Keratinocyte (primary cell): ENCODE results near the gene IFNW1. TPM values are rescaled to one million over a fixed set of nuclear protein-coding genes. Genes with fewer than 3 reads are reported as not detected.
A peak's percentile ranks its signal among the peaks of the same experiment; 100 is the strongest.

ENCODE experiments used
- DNase-seq: peaks from one replicate; pipeline ENCODE4 v3.0.0-alpha.2; 2011; ENCODE audit warnings: low read depth, missing footprints, low spot score
- FAIRE-seq: peaks from 2 replicates; lab custom pipeline; 2011; peaks lifted over from hg19 to GRCh38; lab: Jason Lieb, UNC
- H2AFZ ChIP-seq: 2 replicates; pipeline ENCODE4 v1.6.0; 2012; ENCODE audit warnings: low read length, control low read depth, inconsistent platforms; ENCODE audit not compliant: control insufficient read depth
- H3K27ac ChIP-seq: 2 replicates; pipeline ENCODE4 v1.5.1; 2011; ENCODE audit warnings: low read length; ENCODE audit not compliant: control insufficient read depth, insufficient read depth
- H3K27me3 ChIP-seq: 3 replicates; pipeline ENCODE4 v1.6.0; 2011; ENCODE audit warnings: low read length; ENCODE audit not compliant: control insufficient read depth, insufficient read depth; ENCODE audit errors: extremely low read depth
- H3K36me3 ChIP-seq, 2 experiments: 2 replicates in 1 of 2; 3 replicates in 1 of 2; pipeline ENCODE4 v1.5.1; 2011; ENCODE audit warnings: low read length in 2 of 2, mild to moderate bottlenecking in 1 of 2; ENCODE audit not compliant: control insufficient read depth in 2 of 2, insufficient read depth in 2 of 2; ENCODE audit errors: extremely low read depth in 1 of 2
- H3K4me1 ChIP-seq: 3 replicates; pipeline ENCODE4 v1.5.1; 2011; ENCODE audit warnings: low read length; ENCODE audit not compliant: control insufficient read depth, insufficient read depth; ENCODE audit errors: extremely low read depth
- H3K4me2 ChIP-seq: 3 replicates; pipeline ENCODE4 v1.6.0; 2011; ENCODE audit warnings: low read depth, low read length; ENCODE audit not compliant: control insufficient read depth, insufficient read depth; ENCODE audit errors: extremely low read depth
- H3K4me3 ChIP-seq, 3 experiments: fragments of 200-600 bp in 1 of 3; sonication (generic) in 1 of 3; 2 replicates in 2 of 3; 3 replicates in 1 of 3; pipeline ENCODE4 v1.5.1; 2011 to 2016; ENCODE audit warnings: low read length in 3 of 3, mild to moderate bottlenecking in 3 of 3, control low read depth in 2 of 3, inconsistent platforms in 1 of 3, low read depth in 1 of 3, mixed read lengths in 1 of 3, mixed run types in 1 of 3, moderate library complexity in 1 of 3; ENCODE audit not compliant: control insufficient read depth in 2 of 3, insufficient read depth in 2 of 3; ENCODE audit errors: extremely low read depth in 1 of 3
- H3K79me2 ChIP-seq: 2 replicates; pipeline ENCODE4 v1.6.0; 2012; ENCODE audit warnings: low read length; ENCODE audit not compliant: control insufficient read depth, insufficient read depth
- H3K9ac ChIP-seq: 3 replicates; pipeline ENCODE4 v1.6.0; 2011; ENCODE audit warnings: low read length; ENCODE audit not compliant: control insufficient read depth, insufficient read depth; ENCODE audit errors: extremely low read depth
- H3K9me1 ChIP-seq: 3 replicates; pipeline ENCODE4 v1.6.0; 2011; ENCODE audit warnings: low read length; ENCODE audit not compliant: control insufficient read depth, insufficient read depth; ENCODE audit errors: extremely low read depth
- H3K9me3 ChIP-seq: 2 replicates; pipeline ENCODE4 v1.5.1; 2012; ENCODE audit warnings: low read depth, low read length; ENCODE audit not compliant: control insufficient read depth
- H4K20me1 ChIP-seq: 3 replicates; pipeline ENCODE4 v1.6.0; 2011; ENCODE audit warnings: low read length; ENCODE audit not compliant: control insufficient read depth, insufficient read depth; ENCODE audit errors: extremely low read depth
- CTCF ChIP-seq, 3 experiments: IDR thresholded peaks in 1 of 3; conservative IDR thresholded peaks in 1 of 3; optimal IDR thresholded peaks in 1 of 3; 2 replicates in 2 of 3; 3 replicates in 1 of 3; pipeline versions ENCODE3 to v1.5.1; 2011; ENCODE audit warnings: low read length in 3 of 3, mild to moderate bottlenecking in 3 of 3, moderate library complexity in 2 of 3, control low read depth in 1 of 3, inconsistent platforms in 1 of 3; ENCODE audit not compliant: insufficient read depth in 2 of 3; ENCODE audit errors: extremely low read depth in 1 of 3
- EZH2 ChIP-seq: IDR thresholded peaks from one replicate; pipeline ENCODE4 v1.6.1; 2012; ENCODE audit warnings: inconsistent platforms, mild to moderate bottlenecking, low read length, moderate library complexity
- dilution Hi-C: fragments of 300-500 bp; cut with MboI; formaldehyde crosslinking; loops from one replicate; pipeline ENCODE4 v1.7.0; 2020; ENCODE audit warnings: low sequenced_read_pairs; ENCODE audit not compliant: extremely low pct_ligation_motif_present
- polyA plus RNA-seq, 5 experiments: library from polyadenylated mRNA; depleted of rRNA in 3 of 5; stranded (reverse) in 3 of 5; stranded (forward) in 1 of 5; unstranded in 1 of 5; fragments of >200 nt; gene quantifications; 1 replicate in 1 of 5; 2 replicates in 3 of 5; 3 replicates in 1 of 5; pipeline versions ENCODE4 v1.2.1 to v1.2.3, GENCODE V29; 2011 to 2012; ENCODE audit warnings: missing spikeins in 2 of 5, low read depth in 1 of 5, low replicate concordance in 1 of 5

The IFNW1 gene
- polyA plus RNA-seq, 1 donor (not counting 4 experiments of a cell fraction or from before 2014, with no cell fraction given), result not detected

- no peak overlapping the region for H3K27ac ChIP-seq
- no peaks in the 10 kb centered on the region for H4K20me1 ChIP-seq
- H3K9me3 ChIP-seq, result no peaks in the 10 kb centered on the region
- no peak overlapping the region for H3K4me3 ChIP-seq
- no peaks in the 10 kb centered on the region for H3K79me2 ChIP-seq
- H3K9ac ChIP-seq, result no peak overlapping the region
- H3K9me1 ChIP-seq, result no peaks in the 10 kb centered on the region
- no peak overlapping the region for H3K4me2 ChIP-seq
- no peak for DNase-seq
- dilution Hi-C loops, result no loop called here
- peaks cover 7% of the 10 kb centered on the region for H3K27me3 ChIP-seq
- FAIRE-seq, result no peak
- TF ChIP-seq EZH2, result no peak
- TF ChIP-seq CTCF (optimal IDR thresholded peaks at IDR 0.05 in 1 of 3, IDR thresholded peaks at IDR 0.05 in 1 of 3, conservative IDR thresholded peaks at IDR 0.05 in 1 of 3; ENCODE audit: extremely low read depth in 1 of 3, insufficient read depth in 2 of 3, low read length in 3 of 3), result no peak
- H2AFZ ChIP-seq, result no peak overlapping the region
- no peaks in the 10 kb centered on the region for H3K36me3 ChIP-seq
- H3K4me1 ChIP-seq, result no peaks in the 10 kb centered on the region
Observed at GRCh38 chr9:21165516-21165915, 23.9 kb upstream of the IFNW1 start.

- Histone ChIP-seq H3K4me1 (no peaks in the 10 kb centered on the region), H3K79me2 (no peaks in the 10 kb centered on the region), H4K20me1 (no peaks in the 10 kb centered on the region), H3K9me1 (no peaks in the 10 kb centered on the region), H3K27me3 (peaks cover 3% of the 10 kb centered on the region), H3K27ac (no peak overlapping the region), H3K9me3 (no peaks in the 10 kb centered on the region), H3K36me3 (no peaks in the 10 kb centered on the region), H3K9ac (no peak overlapping the region), H3K4me2 (no peak overlapping the region), H3K4me3 (no peak overlapping the region), H2AFZ (no peak overlapping the region)
- dilution Hi-C loops, result no loop called here
- DNase-seq (no peak), FAIRE-seq (peak; percentile 71)
- no peak for TF ChIP-seq CTCF (optimal IDR thresholded peaks at IDR 0.05 in 1 of 3, IDR thresholded peaks at IDR 0.05 in 1 of 3, conservative IDR thresholded peaks at IDR 0.05 in 1 of 3; ENCODE audit: extremely low read depth in 1 of 3, insufficient read depth in 2 of 3, low read length in 3 of 3)
- no peak for TF ChIP-seq EZH2
Observed at GRCh38 chr9:21160178-21160577, 18.5 kb upstream of the IFNW1 start.
